ENCODE measurements around the gene RET.

Gene RET

GRCh38 chr10:43043342-43043772 is 33.5 kb upstream of the RET start:
- Histone ChIP-seq H3K4me3 (ENCODE audit: low read length) (no peak overlapping the region), H3K4me1 (ENCODE audit: low read length) (no peaks in the 10 kb centered on the region), H3K9me3 (ENCODE audit: insufficient read depth, low read length) (no peaks in the 10 kb centered on the region), H3K79me2 (ENCODE audit: low read length) (no peaks in the 10 kb centered on the region), H2AFZ (ENCODE audit: low read depth, low read length) (no peak overlapping the region), H3K36me3 (replicated peaks; ENCODE audit: low read depth, low read length) (no peaks in the 10 kb centered on the region), H3K9ac (ENCODE audit: low read length) (no peak overlapping the region), H3K4me2 (ENCODE audit: low read length) (no peak overlapping the region), H4K20me1 (ENCODE audit: insufficient read depth, low read length) (no peaks in the 10 kb centered on the region), H3K27me3 (ENCODE audit: low read depth, low read length) (no peaks in the 10 kb centered on the region), H3K27ac (ENCODE audit: low read length) (no peak overlapping the region)
- TF ChIP-seq CTCF (IDR thresholded peaks at IDR 0.05; ENCODE audit: low read depth, low read length), result no peak
- TF ChIP-seq EZH2phosphoT487 (IDR thresholded peaks at IDR 0.05; ENCODE audit: low read depth), result no peak

- Histone ChIP-seq H3K27ac (ENCODE audit: low read length) (no peak overlapping the region), H3K4me3 (ENCODE audit: low read length) (no peak overlapping the region), H3K27me3 (ENCODE audit: low read depth, low read length) (no peaks in the 10 kb centered on the region), H3K4me2 (ENCODE audit: low read length) (no peak overlapping the region), H3K4me1 (ENCODE audit: low read length) (no peaks in the 10 kb centered on the region), H4K20me1 (ENCODE audit: insufficient read depth, low read length) (no peaks in the 10 kb centered on the region), H3K79me2 (ENCODE audit: low read length) (no peaks in the 10 kb centered on the region), H3K9me3 (ENCODE audit: insufficient read depth, low read length) (no peaks in the 10 kb centered on the region), H3K9ac (ENCODE audit: low read length) (no peak overlapping the region), H3K36me3 (replicated peaks; ENCODE audit: low read depth, low read length) (no peaks in the 10 kb centered on the region), H2AFZ (ENCODE audit: low read depth, low read length) (no peak overlapping the region)
- TF ChIP-seq CTCF (IDR thresholded peaks at IDR 0.05; ENCODE audit: low read depth, low read length) (no peak), EZH2phosphoT487 (IDR thresholded peaks at IDR 0.05; ENCODE audit: low read depth) (no peak)
Observed at GRCh38 chr10:43043773-43044447, 33.0 kb upstream of the RET start.

GRCh38 chr10:43044448-43044921 is 32.4 kb upstream of the RET start:
- Histone ChIP-seq H2AFZ (ENCODE audit: low read depth, low read length) (no peak overlapping the region), H3K4me2 (ENCODE audit: low read length) (no peak overlapping the region)

More at GRCh38 chr10:43044448-43044921, 32.4 kb upstream of the RET start:
- no peaks in the 10 kb centered on the region for H3K27me3 ChIP-seq (ENCODE audit: low read depth, low read length)
- H4K20me1 ChIP-seq (ENCODE audit: insufficient read depth, low read length), result no peaks in the 10 kb centered on the region
- no peaks in the 10 kb centered on the region for H3K4me1 ChIP-seq (ENCODE audit: low read length)
- H3K4me3 ChIP-seq (ENCODE audit: low read length), result no peak overlapping the region
- H3K36me3 ChIP-seq (replicated peaks; ENCODE audit: low read depth, low read length), result no peaks in the 10 kb centered on the region
- no peaks in the 10 kb centered on the region for H3K79me2 ChIP-seq (ENCODE audit: low read length)
- no peak overlapping the region for H3K9ac ChIP-seq (ENCODE audit: low read length)
- no peaks in the 10 kb centered on the region for H3K9me3 ChIP-seq (ENCODE audit: insufficient read depth, low read length)
- TF ChIP-seq EZH2phosphoT487 (IDR thresholded peaks at IDR 0.05; ENCODE audit: low read depth) (no peak), CTCF (IDR thresholded peaks at IDR 0.05; ENCODE audit: low read depth, low read length) (no peak)
- H3K27ac ChIP-seq (ENCODE audit: low read length), result no peak overlapping the region

Data from OCI-LY3 (cell line).